Karpas-422 (cell line): Measurements from ENCODE around the gene SLC14A1. TPM values are rescaled to one million over a fixed set of nuclear protein-coding genes. Genes with fewer than 3 reads are reported as not detected.

ENCODE experiments used
- DNase-seq: peaks from one replicate; pipeline ENCODE4 v3.0.0-alpha.2; 2015
- H2AFZ ChIP-seq: fragments of 200-600 bp; sonication (generic); 2 replicates; pipeline ENCODE4 v1.6.1; 2014; ENCODE audit warnings: antibody characterized with exemption, low read length, mixed read lengths
- H3K27ac ChIP-seq: fragments of 200-600 bp; sonication (generic); 2 replicates; pipeline ENCODE4 v1.5.1; 2014; ENCODE audit warnings: mild to moderate bottlenecking, low read length, moderate library complexity
- H3K27me3 ChIP-seq: fragments of 200-600 bp; sonication (generic); 2 replicates; pipeline ENCODE4 v1.6.1; 2014; ENCODE audit warnings: low read length, mixed read lengths
- H3K36me3 ChIP-seq: fragments of 200-600 bp; sonication (generic); 2 replicates; pipeline ENCODE4 v1.6.1; 2014; ENCODE audit warnings: low read length, mixed read lengths; ENCODE audit not compliant: insufficient read depth
- H3K4me1 ChIP-seq: fragments of 200-600 bp; sonication (generic); 2 replicates; pipeline ENCODE4 v1.6.1; 2014; ENCODE audit warnings: mild to moderate bottlenecking, low read length, mixed read lengths
- H3K4me2 ChIP-seq: fragments of 200-600 bp; sonication (generic); 2 replicates; pipeline ENCODE4 v1.6.1; 2014; ENCODE audit warnings: low read length, low read depth, mild to moderate bottlenecking; ENCODE audit not compliant: poor library complexity, severe bottlenecking
- H3K4me3 ChIP-seq: fragments of 200-600 bp; sonication (generic); 2 replicates; pipeline ENCODE4 v1.5.1; 2014; ENCODE audit warnings: mild to moderate bottlenecking, antibody characterized with exemption, low read length, mixed read lengths
- H3K79me2 ChIP-seq: fragments of 200-600 bp; sonication (generic); 2 replicates; pipeline ENCODE4 v1.6.1; 2014; ENCODE audit warnings: mild to moderate bottlenecking, low read length, mixed read lengths
- H3K9ac ChIP-seq: fragments of 200-600 bp; sonication (generic); 2 replicates; pipeline ENCODE4 v1.6.0; 2014; ENCODE audit warnings: low read length
- H3K9me2 ChIP-seq: fragments of 200-600 bp; sonication (generic), shearing (Covaris generic); replicated peaks from 2 replicates; pipeline ENCODE4 v1.6.0; 2014; ENCODE audit warnings: mild to moderate bottlenecking, low read length, moderate library complexity; ENCODE audit not compliant: insufficient read depth
- H3K9me3 ChIP-seq: fragments of 300-700, 200-600 bp; sonication (generic); 2 replicates; pipeline ENCODE4 v1.6.1; 2014; ENCODE audit warnings: low read length, mixed read lengths
- H4K20me1 ChIP-seq: fragments of 200-600 bp; sonication (generic); 2 replicates; pipeline ENCODE4 v1.6.1; 2014; ENCODE audit warnings: mild to moderate bottlenecking, antibody characterized with exemption, low read length, low read depth; ENCODE audit not compliant: insufficient read depth
- total RNA-seq: library from RNA; depleted of rRNA; stranded (reverse); fragments of >200 nt; shearing (Covaris generic); gene quantifications from 2 replicates; pipeline ENCODE4 v1.2.3, GENCODE V29; 2014; ENCODE audit warnings: low replicate concordance

Gene SLC14A1
- total RNA-seq, 1 experiment from 2014 or later, result not detected

DNA sequence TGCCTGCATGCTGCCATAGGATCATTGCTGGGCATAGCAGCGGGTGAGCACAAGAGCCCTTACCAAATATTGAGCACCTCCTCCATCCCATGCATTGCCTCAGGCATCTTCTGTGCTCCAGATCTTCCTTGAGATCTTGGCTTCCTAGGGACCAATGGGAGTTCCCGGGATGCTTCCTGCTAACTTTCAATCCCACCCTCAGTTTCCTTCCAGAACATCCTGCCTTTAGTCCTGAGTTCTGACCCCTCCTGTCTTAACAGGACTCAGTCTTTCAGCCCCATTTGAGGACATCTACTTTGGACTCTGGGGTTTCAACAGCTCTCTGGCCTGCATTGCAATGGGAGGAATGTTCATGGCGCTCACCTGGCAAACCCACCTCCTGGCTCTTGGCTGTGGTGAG lies 15.3 kb downstream of the SLC14A1 start:
- no peak overlapping the region for H3K4me2 ChIP-seq
- no peak for DNase-seq
- H3K79me2 ChIP-seq, result no peaks in the 10 kb centered on the region
- H3K9me3 ChIP-seq, result no peaks in the 10 kb centered on the region
- H3K9ac ChIP-seq, result no peak overlapping the region
- no peak overlapping the region for H3K4me3 ChIP-seq
- H3K36me3 ChIP-seq, result no peaks in the 10 kb centered on the region
- no peak overlapping the region for H2AFZ ChIP-seq
- H3K27ac ChIP-seq, result no peak overlapping the region
- H3K27me3 ChIP-seq, result no peaks in the 10 kb centered on the region
- H3K9me2 ChIP-seq, result no peaks in the 10 kb centered on the region
- no peaks in the 10 kb centered on the region for H4K20me1 ChIP-seq
- peaks cover 14% of the 10 kb centered on the region for H3K4me1 ChIP-seq

DNA sequence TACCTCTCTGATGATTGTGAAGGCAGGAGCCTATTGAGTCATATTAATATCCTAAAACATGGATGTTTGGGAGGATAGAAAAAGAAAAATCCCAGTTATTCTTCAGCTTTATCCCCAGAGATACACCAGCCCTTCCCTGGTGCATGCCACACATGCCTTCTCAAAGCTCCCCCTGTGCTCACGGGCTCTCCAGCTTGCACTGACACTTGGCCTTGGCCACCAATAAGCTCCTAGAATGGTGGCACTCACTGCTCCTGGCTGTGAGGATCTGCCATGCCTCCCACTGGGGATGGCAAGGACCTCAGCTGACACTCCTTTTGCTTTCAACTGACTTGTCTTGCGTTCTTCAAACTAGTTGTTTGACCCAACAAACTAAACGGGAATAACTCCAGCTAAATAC lies 15.9 kb downstream of the SLC14A1 start:
- H3K9ac ChIP-seq, result no peak overlapping the region
- no peaks in the 10 kb centered on the region for H3K36me3 ChIP-seq
- no peak overlapping the region for H3K27ac ChIP-seq

GRCh38 chr18:45741056-45741455 lies 17.1 kb downstream of the SLC14A1 start:
- DNase-seq, result no peak
- H2AFZ ChIP-seq, result no peak overlapping the region
- no peaks in the 10 kb centered on the region for H3K79me2 ChIP-seq
- no peak overlapping the region for H3K4me2 ChIP-seq
- H3K4me1 ChIP-seq, result peaks cover 12% of the 10 kb centered on the region
- H3K4me3 ChIP-seq, result no peak overlapping the region
- H3K36me3 ChIP-seq, result no peaks in the 10 kb centered on the region
- H3K27me3 ChIP-seq, result no peaks in the 10 kb centered on the region
- no peak overlapping the region for H3K9ac ChIP-seq
- no peaks in the 10 kb centered on the region for H3K9me3 ChIP-seq
- no peaks in the 10 kb centered on the region for H4K20me1 ChIP-seq
- no peak overlapping the region for H3K27ac ChIP-seq
- no peaks in the 10 kb centered on the region for H3K9me2 ChIP-seq

More for the DNA sequence above, 15.9 kb downstream of the SLC14A1 start:
- H3K4me1 ChIP-seq, result peaks cover 13% of the 10 kb centered on the region
- H3K79me2 ChIP-seq, result no peaks in the 10 kb centered on the region
- H3K9me3 ChIP-seq, result no peaks in the 10 kb centered on the region
- H3K27me3 ChIP-seq, result no peaks in the 10 kb centered on the region
- no peak overlapping the region for H2AFZ ChIP-seq
- H3K4me2 ChIP-seq, result no peak overlapping the region
- H3K9me2 ChIP-seq, result no peaks in the 10 kb centered on the region
- no peaks in the 10 kb centered on the region for H4K20me1 ChIP-seq
- no peak for DNase-seq
- H3K4me3 ChIP-seq, result no peak overlapping the region

- no peaks in the 10 kb centered on the region for H3K27me3 ChIP-seq
- H3K9me3 ChIP-seq, result no peaks in the 10 kb centered on the region
- H3K9me2 ChIP-seq, result no peaks in the 10 kb centered on the region
- H2AFZ ChIP-seq, result no peak overlapping the region
- H3K79me2 ChIP-seq, result no peaks in the 10 kb centered on the region
- DNase-seq, result no peak
- no peak overlapping the region for H3K9ac ChIP-seq
- H4K20me1 ChIP-seq, result no peaks in the 10 kb centered on the region
- H3K4me1 ChIP-seq, result peaks cover 26% of the 10 kb centered on the region
- no peak overlapping the region for H3K4me3 ChIP-seq
- no peak overlapping the region for H3K4me2 ChIP-seq
- no peaks in the 10 kb centered on the region for H3K36me3 ChIP-seq
- H3K27ac ChIP-seq, result no peak overlapping the region
Observed at GRCh38 chr18:45745817-45746461, 22.0 kb downstream of the SLC14A1 start.

- Histone ChIP-seq H4K20me1 (no peaks in the 10 kb centered on the region), H3K27ac (no peak overlapping the region; the same call in 1 of the 2 replicates), H2AFZ (no peak overlapping the region), H3K27me3 (no peaks in the 10 kb centered on the region), H3K4me3 (no peak overlapping the region), H3K79me2 (no peaks in the 10 kb centered on the region), H3K36me3 (no peaks in the 10 kb centered on the region), H3K4me2 (no peak overlapping the region), H3K9ac (no peak overlapping the region), H3K4me1 (peaks cover 52% of the 10 kb centered on the region), H3K9me2 (no peaks in the 10 kb centered on the region), H3K9me3 (no peaks in the 10 kb centered on the region)
- no peak for DNase-seq
Observed at GRCh38 chr18:45748501-45748900, 24.5 kb downstream of the SLC14A1 start.

GRCh38 chr18:45749918-45750689 lies 26.1 kb downstream of the SLC14A1 start:
- Histone ChIP-seq H3K9me3 (no peaks in the 10 kb centered on the region), H3K4me3 (peak overlapping the region; percentile 30; the same call in 1 of the 2 replicates), H3K9me2 (no peaks in the 10 kb centered on the region), H3K4me2 (peak overlapping the region; percentile 63), H3K9ac (peak overlapping the region; percentile 40), H3K27ac (peak overlapping the region; percentile 89), H3K4me1 (peaks cover 56% of the 10 kb centered on the region), H3K27me3 (no peaks in the 10 kb centered on the region), H2AFZ (peak overlapping the region; percentile 35), H3K79me2 (no peaks in the 10 kb centered on the region), H4K20me1 (no peaks in the 10 kb centered on the region), H3K36me3 (no peaks in the 10 kb centered on the region)
- peak; percentile 80 for DNase-seq

DNA sequence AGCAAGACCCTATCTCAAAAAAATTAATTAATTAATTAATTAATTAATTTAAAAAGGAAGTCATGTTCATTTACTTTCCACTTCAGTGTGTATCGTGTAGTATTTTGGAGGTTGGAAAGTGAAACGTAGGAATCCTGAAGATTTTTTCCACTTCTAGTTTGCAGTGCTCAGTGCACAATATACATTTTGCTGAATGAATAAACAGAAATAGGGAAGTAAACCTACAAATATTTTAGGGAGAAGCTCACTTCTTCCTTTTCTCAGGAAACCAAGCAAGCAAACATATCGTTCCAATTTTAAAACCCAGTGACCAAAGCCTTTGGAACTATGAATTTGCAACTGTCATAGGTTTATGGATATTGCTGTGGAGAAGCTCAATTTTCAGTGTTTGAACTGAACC lies 27.8 kb downstream of the SLC14A1 start:
- no peaks in the 10 kb centered on the region for H3K9me3 ChIP-seq
- H3K4me1 ChIP-seq, result peaks cover 62% of the 10 kb centered on the region
- no peaks in the 10 kb centered on the region for H3K9me2 ChIP-seq
- no peaks in the 10 kb centered on the region for H3K79me2 ChIP-seq
- H3K4me3 ChIP-seq, result 0 out of 2 replicates have a peak overlapping the region, but pooled peaks have one; percentile 16
- no peak for DNase-seq
- peak overlapping the region; percentile 27 for H3K9ac ChIP-seq
- peak overlapping the region; percentile 89 for H3K27ac ChIP-seq
- no peaks in the 10 kb centered on the region for H3K36me3 ChIP-seq
- no peaks in the 10 kb centered on the region for H4K20me1 ChIP-seq
- H3K27me3 ChIP-seq, result no peaks in the 10 kb centered on the region
- peak overlapping the region; percentile 89 for H2AFZ ChIP-seq
- peak overlapping the region; percentile 44 for H3K4me2 ChIP-seq

DNA sequence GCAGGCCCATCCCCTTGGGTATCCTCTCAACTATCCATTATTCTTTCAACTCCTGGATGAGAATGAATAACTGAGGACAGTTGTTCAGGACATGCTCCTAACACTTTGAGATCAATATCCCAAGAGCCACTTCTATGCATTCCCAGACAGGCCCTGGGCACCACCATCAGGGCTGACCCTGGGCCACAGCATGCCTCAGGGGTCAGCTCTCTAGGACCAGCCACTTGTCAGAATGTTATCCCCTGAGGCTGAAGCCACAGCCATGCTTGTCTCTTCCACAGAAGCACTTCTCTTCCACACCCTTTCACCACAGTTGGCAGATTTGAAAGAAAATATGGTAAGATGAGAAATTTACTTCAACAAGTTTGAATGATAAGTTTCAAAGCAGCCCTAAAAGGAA lies 28.7 kb downstream of the SLC14A1 start:
- peak overlapping the region; percentile 89; the same call in 1 of the 2 replicates for H3K27ac ChIP-seq
- no peaks in the 10 kb centered on the region for H3K27me3 ChIP-seq
- no peaks in the 10 kb centered on the region for H4K20me1 ChIP-seq
- H2AFZ ChIP-seq, result peak overlapping the region; percentile 75
- H3K4me1 ChIP-seq, result peaks cover 63% of the 10 kb centered on the region
- no peak overlapping the region for H3K4me2 ChIP-seq
- no peaks in the 10 kb centered on the region for H3K79me2 ChIP-seq
- H3K9ac ChIP-seq, result no peak overlapping the region
- no peak overlapping the region for H3K4me3 ChIP-seq
- no peak for DNase-seq
- no peaks in the 10 kb centered on the region for H3K9me2 ChIP-seq
- H3K36me3 ChIP-seq, result no peaks in the 10 kb centered on the region
- no peaks in the 10 kb centered on the region for H3K9me3 ChIP-seq
